ENCODE data around the gene HTR3A.

HTR3A gene

DNA sequence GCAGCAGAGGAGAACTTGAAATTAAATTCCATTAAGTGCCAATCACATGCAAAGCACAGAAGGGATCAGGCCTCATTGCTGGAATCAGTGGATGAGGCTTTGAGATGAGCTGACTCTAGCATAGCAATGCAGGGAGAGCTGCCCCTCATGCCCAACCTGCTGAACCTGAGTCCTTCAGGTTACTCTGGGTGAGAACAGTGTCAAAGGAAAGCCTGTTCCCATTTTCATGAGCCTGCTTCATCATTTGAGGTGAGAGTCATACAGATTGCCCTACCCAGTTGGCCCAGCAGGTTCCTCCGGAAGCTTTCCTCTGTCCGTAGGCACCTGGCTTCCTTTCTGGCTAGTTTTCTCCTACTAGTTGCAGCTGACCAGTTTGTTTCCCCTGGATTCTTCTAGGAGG is 58.7 kb downstream of the HTR3A start:
- no peak for TF ChIP-seq EZH2phosphoT487 (conservative IDR thresholded peaks at IDR 0.05; ENCODE audit: low read length)
- TF ChIP-seq, protein P1, sequence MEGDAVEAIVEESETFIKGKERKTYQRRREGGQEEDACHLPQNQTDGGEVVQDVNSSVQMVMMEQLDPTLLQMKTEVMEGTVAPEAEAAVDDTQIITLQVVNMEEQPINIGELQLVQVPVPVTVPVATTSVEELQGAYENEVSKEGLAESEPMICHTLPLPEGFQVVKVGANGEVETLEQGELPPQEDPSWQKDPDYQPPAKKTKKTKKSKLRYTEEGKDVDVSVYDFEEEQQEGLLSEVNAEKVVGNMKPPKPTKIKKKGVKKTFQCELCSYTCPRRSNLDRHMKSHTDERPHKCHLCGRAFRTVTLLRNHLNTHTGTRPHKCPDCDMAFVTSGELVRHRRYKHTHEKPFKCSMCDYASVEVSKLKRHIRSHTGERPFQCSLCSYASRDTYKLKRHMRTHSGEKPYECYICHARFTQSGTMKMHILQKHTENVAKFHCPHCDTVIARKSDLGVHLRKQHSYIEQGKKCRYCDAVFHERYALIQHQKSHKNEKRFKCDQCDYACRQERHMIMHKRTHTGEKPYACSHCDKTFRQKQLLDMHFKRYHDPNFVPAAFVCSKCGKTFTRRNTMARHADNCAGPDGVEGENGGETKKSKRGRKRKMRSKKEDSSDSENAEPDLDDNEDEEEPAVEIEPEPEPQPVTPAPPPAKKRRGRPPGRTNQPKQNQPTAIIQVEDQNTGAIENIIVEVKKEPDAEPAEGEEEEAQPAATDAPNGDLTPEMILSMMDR (IDR thresholded peaks at IDR 0.05; ENCODE audit: insufficient read depth, low read length, poor library complexity, severe bottlenecking) = no peak
- no peaks in the 10 kb centered on the region for H3K27me3 ChIP-seq (ENCODE audit: low read length)
- no peaks in the 10 kb centered on the region for H3K36me3 ChIP-seq (ENCODE audit: low read length)
- H3K4me3 ChIP-seq (ENCODE audit: insufficient read depth, low read length, poor library complexity, severe bottlenecking) = no peak overlapping the region
- no peaks in the 10 kb centered on the region for H3K79me2 ChIP-seq (ENCODE audit: insufficient read depth, low read length)
- no peak overlapping the region for H3K9ac ChIP-seq (ENCODE audit: low read length)
- H3K4me2 ChIP-seq (ENCODE audit: low read depth, low read length, poor library complexity, severe bottlenecking) = no peak overlapping the region
- no peak overlapping the region for H2AFZ ChIP-seq (ENCODE audit: low read depth, low read length, severe bottlenecking)
- no peaks in the 10 kb centered on the region for H3K9me2 ChIP-seq (replicated peaks; ENCODE audit: insufficient read depth, low read length)
- H4K20me1 ChIP-seq (ENCODE audit: low read depth, low read length) = no peaks in the 10 kb centered on the region
- H3K9me3 ChIP-seq (ENCODE audit: insufficient read depth, low read length) = no peaks in the 10 kb centered on the region
- H3K27ac ChIP-seq (ENCODE audit: low read depth, low read length) = no peak overlapping the region
- H3F3A ChIP-seq (ENCODE audit: insufficient read depth) = no peaks in the 10 kb centered on the region

DNA sequence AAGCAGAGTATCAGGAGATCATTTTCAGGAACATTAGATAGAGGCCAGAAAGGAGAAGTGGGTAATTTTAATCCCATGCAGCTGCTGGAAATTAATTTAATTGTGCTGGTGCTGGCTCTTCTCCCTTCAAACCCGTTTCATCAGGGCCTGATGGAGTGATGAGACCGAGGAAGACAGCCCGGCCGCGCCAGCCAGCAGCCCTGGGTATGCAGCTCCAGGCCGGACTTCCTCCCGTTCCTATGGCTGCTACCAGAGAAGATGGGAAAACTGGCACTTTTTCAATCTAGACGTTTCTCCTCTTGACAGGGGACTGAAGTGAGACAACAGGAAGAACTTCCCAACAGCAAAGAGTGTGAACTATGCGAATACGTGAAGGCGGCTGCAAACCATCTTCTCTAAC is 60.0 kb downstream of the HTR3A start:
- Histone ChIP-seq H3K9me2 (replicated peaks; ENCODE audit: insufficient read depth, low read length) (no peaks in the 10 kb centered on the region), H4K20me1 (ENCODE audit: low read depth, low read length) (no peaks in the 10 kb centered on the region), H3K4me3 (ENCODE audit: insufficient read depth, low read length, poor library complexity, severe bottlenecking) (no peak overlapping the region), H3K36me3 (ENCODE audit: low read length) (no peaks in the 10 kb centered on the region), H3K9me3 (ENCODE audit: insufficient read depth, low read length) (no peaks in the 10 kb centered on the region), H3K4me2 (ENCODE audit: low read depth, low read length, poor library complexity, severe bottlenecking) (no peak overlapping the region), H3K27me3 (ENCODE audit: low read length) (no peaks in the 10 kb centered on the region), H2AFZ (ENCODE audit: low read depth, low read length, severe bottlenecking) (no peak overlapping the region), H3F3A (ENCODE audit: insufficient read depth) (no peaks in the 10 kb centered on the region), H3K27ac (ENCODE audit: low read depth, low read length) (no peak overlapping the region), H3K79me2 (ENCODE audit: insufficient read depth, low read length) (no peaks in the 10 kb centered on the region), H3K9ac (ENCODE audit: low read length) (no peak overlapping the region)
- no peak for TF ChIP-seq EZH2phosphoT487 (conservative IDR thresholded peaks at IDR 0.05; ENCODE audit: low read length)

DNA sequence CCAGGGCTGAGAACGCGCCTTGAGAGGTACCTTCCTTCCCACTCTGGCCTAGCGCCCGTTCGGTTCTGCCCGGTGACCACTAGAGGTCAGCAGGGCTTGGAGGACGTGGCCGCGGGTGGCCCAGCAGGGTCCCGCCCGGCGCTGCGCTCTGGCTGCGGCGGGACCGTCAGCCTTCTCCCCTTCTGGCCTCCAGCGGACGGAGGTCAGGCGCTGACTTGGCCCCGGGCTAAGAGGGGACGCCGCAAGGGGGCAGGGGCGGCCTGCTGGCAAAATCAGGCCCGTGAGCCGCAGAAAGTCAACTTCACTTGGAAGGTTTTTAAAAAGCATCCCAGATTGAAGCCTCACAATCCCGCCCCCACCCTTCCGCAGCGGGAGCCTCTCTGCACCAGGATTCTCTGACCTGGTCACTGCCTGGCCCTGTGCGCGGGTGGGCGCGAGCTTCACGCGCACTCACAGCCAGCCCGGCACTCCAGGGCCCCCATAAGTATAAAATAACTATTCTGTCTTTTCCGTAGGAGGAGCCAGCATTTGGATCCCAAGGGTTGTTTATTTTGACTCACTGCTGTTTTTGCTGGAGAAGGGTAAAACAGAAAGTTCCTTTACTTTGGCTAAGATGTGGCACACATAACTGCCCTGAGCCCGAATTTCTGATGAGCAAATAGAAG is 61.4 kb downstream of the HTR3A start:
- Histone ChIP-seq H3K27me3 (ENCODE audit: low read length) (no peaks in the 10 kb centered on the region), H4K20me1 (ENCODE audit: low read depth, low read length) (no peaks in the 10 kb centered on the region), H3K4me2 (ENCODE audit: low read depth, low read length, poor library complexity, severe bottlenecking) (no peak overlapping the region), H2AFZ (ENCODE audit: low read depth, low read length, severe bottlenecking) (no peak overlapping the region), H3K9ac (ENCODE audit: low read length) (no peak overlapping the region), H3K27ac (ENCODE audit: low read depth, low read length) (no peak overlapping the region), H3F3A (ENCODE audit: insufficient read depth) (no peaks in the 10 kb centered on the region), H3K4me3 (ENCODE audit: insufficient read depth, low read length, poor library complexity, severe bottlenecking) (no peak overlapping the region), H3K36me3 (ENCODE audit: low read length) (no peaks in the 10 kb centered on the region), H3K79me2 (ENCODE audit: insufficient read depth, low read length) (no peaks in the 10 kb centered on the region), H3K9me3 (ENCODE audit: insufficient read depth, low read length) (no peaks in the 10 kb centered on the region), H3K9me2 (replicated peaks; ENCODE audit: insufficient read depth, low read length) (no peaks in the 10 kb centered on the region)
- TF ChIP-seq EZH2phosphoT487 (conservative IDR thresholded peaks at IDR 0.05; ENCODE audit: low read length) = no peak
- TF ChIP-seq, protein P1 (IDR thresholded peaks at IDR 0.05; ENCODE audit: insufficient read depth, low read length, poor library complexity, severe bottlenecking) = no peak

DNA sequence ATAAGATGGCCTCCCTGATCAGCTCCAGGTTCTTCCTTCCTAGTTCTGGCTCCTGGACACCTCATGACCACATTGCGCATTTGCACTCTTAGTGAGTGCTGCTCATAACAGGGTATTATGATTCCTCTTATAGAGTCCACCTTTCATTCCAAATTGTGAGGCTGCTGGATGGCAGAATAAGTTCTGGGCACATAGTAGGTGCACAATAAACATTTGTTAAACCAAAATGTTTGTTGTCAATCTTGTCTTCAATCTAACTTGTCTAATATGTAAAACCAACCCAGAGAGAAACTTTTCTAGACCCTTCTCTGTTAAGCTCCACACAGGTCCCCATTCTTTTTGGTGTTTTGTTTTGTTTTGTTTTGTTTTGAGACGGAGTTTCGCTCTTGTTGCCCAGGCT is 62.0 kb downstream of the HTR3A start:
- no peaks in the 10 kb centered on the region for H3K9me2 ChIP-seq (replicated peaks; ENCODE audit: insufficient read depth, low read length)
- H3K27me3 ChIP-seq (ENCODE audit: low read length) = no peaks in the 10 kb centered on the region
- TF ChIP-seq, protein P1 (IDR thresholded peaks at IDR 0.05; ENCODE audit: insufficient read depth, low read length, poor library complexity, severe bottlenecking) = no peak
- TF ChIP-seq EZH2phosphoT487 (conservative IDR thresholded peaks at IDR 0.05; ENCODE audit: low read length) = no peak
- H3K9ac ChIP-seq (ENCODE audit: low read length) = no peak overlapping the region
- H3K9me3 ChIP-seq (ENCODE audit: insufficient read depth, low read length) = no peaks in the 10 kb centered on the region
- H3K79me2 ChIP-seq (ENCODE audit: insufficient read depth, low read length) = no peaks in the 10 kb centered on the region
- H3K4me3 ChIP-seq (ENCODE audit: insufficient read depth, low read length, poor library complexity, severe bottlenecking) = no peak overlapping the region
- no peak overlapping the region for H2AFZ ChIP-seq (ENCODE audit: low read depth, low read length, severe bottlenecking)
- no peaks in the 10 kb centered on the region for H3K36me3 ChIP-seq (ENCODE audit: low read length)
- no peaks in the 10 kb centered on the region for H3F3A ChIP-seq (ENCODE audit: insufficient read depth)
- no peak overlapping the region for H3K4me2 ChIP-seq (ENCODE audit: low read depth, low read length, poor library complexity, severe bottlenecking)
- no peaks in the 10 kb centered on the region for H4K20me1 ChIP-seq (ENCODE audit: low read depth, low read length)
- no peak overlapping the region for H3K27ac ChIP-seq (ENCODE audit: low read depth, low read length)

Measured in SU-DHL-6 (cell line).